Sigmoid colon (tissue), 4 donors: ENCODE data around the gene BDNF.

Experiments
- POLR2AphosphoS5 ChIP-seq, 4 donors: sonication (generic); formaldehyde crosslinking; IDR thresholded peaks; one replicate each; pipeline ENCODE4 v1.6.1; 2017; ENCODE audit warnings: antibody characterized with exemption in 4 of 4
- TF ChIP-seq, protein P1 (sequence below), 4 experiments: fragments of 450-650 bp in 3 of 4; fragments of 200-600 bp in 1 of 4; IDR thresholded peaks; one replicate each; pipeline ENCODE4 v1.5.1; 2016 to 2019; ENCODE audit warnings: antibody characterized with exemption in 4 of 4, mild to moderate bottlenecking in 3 of 4, moderate library complexity in 2 of 4

DNA sequence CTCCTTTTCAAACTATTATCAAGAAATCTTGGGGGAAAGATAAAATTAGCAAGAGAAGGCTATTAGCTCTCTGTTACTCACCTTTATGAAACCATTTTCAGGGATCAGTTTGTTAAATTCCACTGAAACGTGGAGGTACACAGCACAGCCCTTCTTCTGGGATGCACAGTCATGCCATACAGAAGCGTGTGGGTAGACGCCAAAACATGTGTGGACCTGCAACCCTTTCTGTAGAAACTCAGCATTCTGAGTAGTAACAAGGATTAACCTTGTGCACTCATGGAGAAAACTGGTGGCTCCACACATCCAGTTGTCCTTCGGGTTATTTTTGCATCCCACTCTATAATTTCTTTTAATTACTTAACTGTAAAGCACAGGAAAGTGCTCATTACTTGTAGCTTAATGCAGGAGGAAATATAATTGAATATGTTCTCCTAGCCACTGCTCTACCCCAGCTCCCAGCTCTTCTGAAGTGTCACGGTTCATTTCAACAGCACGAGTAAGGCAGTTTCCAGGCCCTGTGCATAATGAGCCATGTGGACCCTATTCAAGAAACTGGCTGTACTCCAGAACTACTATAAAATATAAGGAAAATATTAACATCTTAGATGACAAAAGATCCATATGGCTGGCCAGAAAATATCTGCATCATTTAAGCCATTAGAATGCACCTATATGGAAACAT lies 26.1 kb downstream of the BDNF start:
- TF ChIP-seq POLR2AphosphoS5 (IDR thresholded peaks at IDR 0.05) = no peak
- TF ChIP-seq, protein P1, sequence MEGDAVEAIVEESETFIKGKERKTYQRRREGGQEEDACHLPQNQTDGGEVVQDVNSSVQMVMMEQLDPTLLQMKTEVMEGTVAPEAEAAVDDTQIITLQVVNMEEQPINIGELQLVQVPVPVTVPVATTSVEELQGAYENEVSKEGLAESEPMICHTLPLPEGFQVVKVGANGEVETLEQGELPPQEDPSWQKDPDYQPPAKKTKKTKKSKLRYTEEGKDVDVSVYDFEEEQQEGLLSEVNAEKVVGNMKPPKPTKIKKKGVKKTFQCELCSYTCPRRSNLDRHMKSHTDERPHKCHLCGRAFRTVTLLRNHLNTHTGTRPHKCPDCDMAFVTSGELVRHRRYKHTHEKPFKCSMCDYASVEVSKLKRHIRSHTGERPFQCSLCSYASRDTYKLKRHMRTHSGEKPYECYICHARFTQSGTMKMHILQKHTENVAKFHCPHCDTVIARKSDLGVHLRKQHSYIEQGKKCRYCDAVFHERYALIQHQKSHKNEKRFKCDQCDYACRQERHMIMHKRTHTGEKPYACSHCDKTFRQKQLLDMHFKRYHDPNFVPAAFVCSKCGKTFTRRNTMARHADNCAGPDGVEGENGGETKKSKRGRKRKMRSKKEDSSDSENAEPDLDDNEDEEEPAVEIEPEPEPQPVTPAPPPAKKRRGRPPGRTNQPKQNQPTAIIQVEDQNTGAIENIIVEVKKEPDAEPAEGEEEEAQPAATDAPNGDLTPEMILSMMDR (IDR thresholded peaks at IDR 0.05) = no peak
